ENCODE measurements around the gene AK5.
"Not testable (repeated sequence)": the region's sequence is repeated elsewhere in the genome, so short reads cannot be mapped to it uniquely, and the experiment has no call there.

Gene AK5

DNA sequence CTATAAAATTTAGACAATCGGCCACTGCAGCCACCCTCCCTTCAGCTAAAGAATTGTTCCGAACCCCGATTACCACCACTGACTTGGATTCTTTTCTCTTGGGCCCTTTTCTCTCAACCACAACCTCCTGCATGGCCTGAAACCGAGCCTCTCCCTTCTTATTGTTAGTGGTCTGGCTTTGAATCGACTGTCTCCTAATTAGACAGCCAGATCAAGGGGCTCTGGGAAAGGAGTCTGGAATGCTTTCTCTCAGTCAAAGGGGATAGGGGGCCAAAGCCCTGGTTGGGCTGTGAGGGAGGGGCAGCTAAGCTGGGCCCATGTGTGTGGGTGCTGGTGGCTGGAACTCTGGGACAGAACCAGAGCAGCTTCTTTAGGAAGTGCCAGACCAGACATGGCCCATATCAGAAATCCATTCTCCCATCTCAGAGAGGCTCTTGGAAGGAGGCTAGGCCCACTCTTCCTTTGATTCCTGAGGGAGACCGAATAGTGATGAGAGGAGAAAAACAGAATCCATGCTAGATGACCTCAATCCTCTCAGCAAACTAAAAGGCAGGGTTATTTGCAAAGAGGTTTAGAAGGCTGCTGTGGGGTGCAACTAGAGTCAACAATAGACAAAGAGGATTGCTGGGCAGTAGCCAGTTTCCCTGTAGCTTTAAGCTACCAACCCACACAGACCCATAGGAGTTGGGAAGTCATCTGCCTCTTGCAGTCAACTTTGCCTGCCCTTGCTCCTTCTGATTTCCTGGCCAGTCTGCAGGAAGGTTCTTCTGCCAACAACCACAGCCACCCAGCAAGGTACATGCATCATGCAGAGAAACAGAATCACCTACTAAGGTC, 117.6 kb downstream of the AK5 start:
- no peak for DNase-seq (ENCODE audit: low read depth in 2 of 2)

DNA sequence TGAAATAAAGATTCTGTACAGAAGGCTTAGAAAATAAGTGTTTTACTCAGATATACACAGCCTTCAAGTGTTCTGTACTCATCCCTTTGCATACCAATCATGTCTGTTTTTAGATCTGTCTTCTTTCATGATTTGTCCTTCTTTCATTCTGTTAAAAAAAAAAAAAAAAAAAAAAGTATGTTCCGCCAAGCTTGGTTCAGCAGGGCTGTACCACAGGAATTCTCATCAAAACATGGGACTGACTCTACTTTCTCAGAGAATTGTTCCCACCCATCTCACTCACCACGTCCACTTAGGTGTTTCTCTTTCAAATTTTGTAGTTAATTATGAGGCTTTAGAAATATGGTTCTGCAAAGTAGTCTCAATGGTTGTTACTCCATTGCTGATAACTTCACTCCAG, 119.0 kb downstream of the AK5 start:
- DNase-seq (ENCODE audit: low read depth in 2 of 2), result no peak

DNA sequence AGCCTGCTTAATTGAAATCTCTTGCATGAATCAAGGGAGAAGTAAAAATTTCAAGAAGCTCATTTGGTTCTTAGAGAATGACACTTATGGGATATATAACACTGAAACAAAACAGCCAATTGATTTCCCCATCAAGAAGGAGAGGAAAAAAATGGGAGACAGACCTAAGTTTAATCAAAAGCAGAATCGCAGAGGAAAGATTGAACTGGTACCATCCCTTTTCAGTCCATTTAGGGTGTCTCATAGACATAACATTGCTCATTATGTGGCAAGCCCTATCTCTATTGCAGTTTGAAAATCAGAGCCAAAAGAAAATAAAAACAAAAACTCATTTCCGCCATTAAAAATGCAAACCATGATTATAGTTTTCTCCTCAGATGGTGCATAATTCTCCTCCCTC, 119.6 kb downstream of the AK5 start:
- no peak for DNase-seq (ENCODE audit: low read depth in 2 of 2)

GRCh38 chr1:77405186-77405585, 123.4 kb downstream of the AK5 start:
- no peak for DNase-seq (ENCODE audit: low read depth in 2 of 2)

DNA sequence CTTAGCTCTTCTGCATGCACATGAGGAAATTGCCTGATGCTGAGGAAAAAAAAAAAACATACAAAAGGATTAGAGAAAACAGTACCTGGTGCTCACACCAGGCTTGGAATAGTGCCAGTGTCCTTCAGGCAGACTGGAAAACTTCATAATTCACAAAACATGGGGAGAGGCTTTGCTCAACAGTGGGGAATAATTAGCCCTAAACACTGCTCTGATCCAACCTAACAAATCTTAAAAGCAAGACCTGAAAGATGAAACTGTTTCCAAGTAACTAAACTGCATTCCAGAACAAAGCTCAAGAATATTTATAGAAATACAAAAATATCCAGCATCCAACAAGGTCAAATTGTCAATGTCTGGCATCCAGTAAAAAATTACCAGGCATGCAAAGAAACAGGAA, 124.8 kb downstream of the AK5 start:
- DNase-seq (ENCODE audit: low read depth in 2 of 2), result no peak

- DNase-seq (ENCODE audit: low read depth in 2 of 2), result no peak
Measured at GRCh38 chr1:77407738-77408375, 126.0 kb downstream of the AK5 start.

- DNase-seq (ENCODE audit: low read depth in 2 of 2), result not testable (repeated sequence)
Measured at GRCh38 chr1:77408933-77409332, 127.1 kb downstream of the AK5 start.

DNA sequence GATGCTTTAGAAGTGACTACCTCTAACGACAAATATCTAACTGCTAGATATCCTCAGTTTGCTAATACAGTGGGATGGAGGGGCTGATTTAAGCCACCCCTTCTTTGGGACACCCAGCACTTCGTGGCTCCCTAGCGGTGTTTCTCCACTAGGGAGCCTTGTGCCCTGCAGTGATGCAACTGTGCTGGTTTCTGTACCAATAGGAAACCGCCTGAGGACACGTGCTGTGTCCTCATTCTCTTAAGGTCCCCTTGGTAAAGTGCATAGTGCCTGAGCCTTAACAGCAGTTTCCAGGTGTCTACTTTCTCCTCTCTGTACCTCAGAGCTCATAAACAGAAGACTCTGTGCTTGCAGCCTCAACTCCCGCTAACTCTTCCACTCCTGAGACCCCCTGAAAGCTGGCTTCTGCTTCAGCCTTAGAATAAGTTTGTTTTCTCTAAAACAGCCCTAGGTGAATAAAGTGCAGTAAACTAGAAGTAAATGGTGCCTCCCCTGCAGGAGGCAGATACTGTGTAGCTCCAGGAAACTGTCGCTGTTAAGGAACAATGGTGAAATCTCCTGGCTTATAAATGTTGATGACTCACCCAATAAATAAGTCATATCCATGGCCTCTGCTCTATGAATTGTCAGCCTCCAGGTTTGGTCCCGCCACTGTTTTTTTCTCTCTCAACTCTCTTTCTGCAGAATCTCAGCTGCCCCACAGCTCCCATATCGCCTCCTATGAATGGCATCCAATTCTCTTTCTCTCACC, 130.4 kb downstream of the AK5 start:
- no peak for DNase-seq (ENCODE audit: low read depth in 2 of 2)

DNA sequence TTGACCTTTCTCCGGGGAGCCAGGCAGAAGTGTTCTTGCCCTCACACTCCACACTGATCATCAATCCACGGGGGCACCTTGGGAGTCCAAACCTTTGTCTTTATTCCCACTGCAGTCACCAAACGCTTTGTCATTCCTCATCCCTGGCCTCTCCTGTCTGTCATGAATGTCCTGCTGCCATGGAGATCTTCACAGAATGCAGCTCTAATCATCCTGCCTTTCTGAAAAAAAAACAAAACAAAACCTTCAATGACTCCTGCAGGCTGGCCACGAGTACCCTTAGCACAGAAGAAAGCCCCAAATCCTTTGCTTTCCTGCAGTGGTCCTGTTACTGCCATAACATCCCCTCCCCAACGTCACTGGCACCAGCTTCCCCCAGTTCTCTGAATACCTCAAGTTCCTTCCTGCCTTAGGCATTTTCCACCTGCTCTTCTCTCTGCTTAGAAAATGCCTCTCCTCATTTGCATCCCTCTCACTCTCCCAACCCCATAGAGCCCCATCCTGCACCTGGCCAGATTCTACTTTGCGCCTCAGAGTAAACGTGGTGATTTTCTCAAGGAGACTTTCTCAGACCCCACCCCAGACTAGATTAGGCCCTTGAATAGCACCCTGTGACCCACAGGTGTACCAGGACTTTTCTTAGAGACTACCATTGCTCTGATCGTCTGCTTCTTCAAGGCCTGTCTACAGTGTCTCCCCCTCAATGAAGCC, 131.2 kb downstream of the AK5 start:
- no peak for DNase-seq (ENCODE audit: low read depth in 2 of 2)

DNA sequence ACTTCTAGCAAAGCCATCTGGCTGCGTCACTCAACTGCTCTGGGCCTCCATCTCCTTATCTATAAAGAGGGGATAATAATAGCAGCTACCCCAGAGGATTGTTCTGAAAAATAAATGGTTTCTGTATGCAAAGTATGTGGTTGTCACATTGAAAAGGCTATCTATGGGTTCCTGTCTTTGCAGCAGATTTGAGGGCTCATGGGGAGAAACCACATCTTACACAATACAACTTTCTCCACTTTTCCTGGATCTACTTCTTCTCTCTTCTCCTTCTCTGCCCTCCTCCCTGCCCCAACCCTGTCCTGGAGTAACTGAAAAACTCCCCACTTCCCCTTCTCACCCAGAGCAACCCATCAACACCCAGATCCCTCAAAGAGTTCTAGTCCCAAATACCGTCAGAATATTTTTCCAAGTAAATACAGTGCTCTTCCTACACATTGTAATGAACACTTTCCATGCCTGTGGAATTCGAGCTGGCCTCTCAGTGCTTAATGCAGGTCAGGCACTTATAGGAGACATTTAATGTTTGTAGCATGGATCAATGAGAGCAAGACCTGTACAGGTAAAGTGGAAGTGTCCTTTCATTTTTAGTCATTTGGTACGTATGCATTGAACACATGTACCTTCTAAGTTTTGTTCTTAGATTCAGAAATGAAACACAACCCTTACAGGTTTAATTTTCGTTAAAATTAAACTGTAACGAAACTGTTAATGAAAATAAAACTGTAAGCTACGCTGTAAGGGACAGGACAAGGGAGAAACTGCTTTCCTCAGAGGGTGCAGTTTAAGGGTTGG, 131.9 kb downstream of the AK5 start:
- no peak for DNase-seq (ENCODE audit: low read depth in 2 of 2)

- DNase-seq (ENCODE audit: low read depth in 2 of 2), result no peak
Measured at GRCh38 chr1:77415579-77415978, 133.8 kb downstream of the AK5 start.

GRCh38 chr1:77416692-77417450, 135.1 kb downstream of the AK5 start:
- DNase-seq (ENCODE audit: low read depth in 2 of 2), result no peak

DNA sequence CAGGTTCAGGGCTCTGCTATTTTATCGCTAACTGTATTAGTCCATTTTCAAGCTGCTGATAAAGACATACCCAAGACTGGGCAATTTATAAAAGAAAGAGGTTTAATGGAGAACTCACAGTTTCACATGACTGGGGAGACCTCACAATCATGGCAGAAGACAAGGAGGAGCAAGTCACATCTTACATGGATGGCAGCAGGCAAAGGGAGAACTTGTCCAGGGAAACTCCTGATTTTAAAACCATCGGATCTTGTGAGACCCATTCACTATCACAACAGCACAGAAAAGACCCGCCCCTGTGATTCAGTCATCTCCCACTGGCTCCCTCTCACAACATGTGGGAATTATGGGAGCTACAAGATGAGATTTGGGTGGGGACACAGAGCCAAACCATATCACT, 136.2 kb downstream of the AK5 start:
- not testable (repeated sequence) for DNase-seq (ENCODE audit: low read depth in 2 of 2)

GRCh38 chr1:77421504-77422233, 139.8 kb downstream of the AK5 start:
- DNase-seq (ENCODE audit: low read depth in 2 of 2), result no peak

DNA sequence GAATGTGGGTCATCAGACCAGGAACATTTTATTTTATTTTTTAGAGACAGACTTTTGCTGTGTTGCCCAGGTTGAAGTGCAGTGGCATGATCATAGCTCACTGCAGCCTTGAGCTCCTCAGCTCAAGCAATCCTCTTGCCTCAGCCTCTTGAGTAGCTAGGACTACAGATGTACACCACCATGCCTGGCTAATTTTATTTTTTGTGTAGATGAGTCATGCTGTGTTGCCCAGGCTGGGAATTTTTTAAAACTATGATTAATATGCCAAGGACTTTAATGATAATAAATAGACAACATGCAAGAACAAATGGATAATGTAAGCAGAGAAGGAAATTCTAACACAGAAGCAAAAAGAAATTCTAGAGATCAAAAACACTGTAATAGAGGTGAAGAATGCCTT, 142.4 kb downstream of the AK5 start:
- no peak for DNase-seq (ENCODE audit: low read depth in 2 of 2)

GRCh38 chr1:77428068-77428467, 146.2 kb downstream of the AK5 start:
- no peak for DNase-seq (ENCODE audit: low read depth in 2 of 2)

DNA sequence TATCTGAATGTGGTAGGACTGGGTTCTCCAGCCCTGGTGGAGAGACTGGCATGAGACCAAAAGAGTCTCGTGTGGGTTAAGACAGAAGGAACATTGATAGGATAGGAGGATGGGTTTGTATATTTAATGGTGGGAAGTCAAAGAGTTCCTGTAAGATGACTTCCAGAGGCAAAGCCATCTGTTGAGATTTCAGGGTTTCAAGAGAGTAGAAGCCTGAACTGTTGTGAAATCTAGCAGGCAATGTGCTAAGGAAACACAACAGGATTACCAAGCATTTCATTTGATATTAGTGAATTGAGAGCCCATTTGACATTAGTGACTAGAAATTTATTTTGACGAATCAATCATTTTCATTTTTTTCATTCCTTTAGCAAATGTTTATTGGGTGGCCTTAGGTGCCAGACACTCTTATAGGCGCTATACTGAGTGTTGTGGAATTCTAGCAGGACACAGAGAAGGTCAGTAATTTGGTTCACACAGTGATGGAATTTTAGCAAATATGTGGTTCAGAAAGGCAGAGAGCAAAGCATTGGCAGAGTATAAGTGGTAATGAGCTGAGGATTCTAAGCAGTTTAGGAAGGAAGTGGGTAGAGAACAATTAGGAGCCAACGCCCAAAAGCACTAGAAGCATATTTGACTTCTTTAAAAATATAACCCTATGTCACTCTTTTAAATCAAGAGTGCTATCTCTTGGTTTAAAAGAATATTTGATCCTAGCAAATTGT, 149.3 kb downstream of the AK5 start:
- no peak for DNase-seq (ENCODE audit: low read depth in 2 of 2)

- no peak for DNase-seq (ENCODE audit: low read depth in 2 of 2)
Measured at GRCh38 chr1:77433934-77434333, 152.1 kb downstream of the AK5 start.

GRCh38 chr1:77434967-77435366, 153.1 kb downstream of the AK5 start:
- no peak for DNase-seq (ENCODE audit: low read depth in 2 of 2)
